Suprapubic skin (tissue), 4 donors: ENCODE measurements around the gene CR1L. TPM values are rescaled to one million over a fixed set of nuclear protein-coding genes. Genes with fewer than 3 reads are reported as not detected.
A peak's percentile ranks its signal among the peaks of the same experiment; 100 is the strongest.
"Not testable (repeated sequence)": the region's sequence is repeated elsewhere in the genome, so short reads cannot be mapped to it uniquely, and the experiment has no call there.

Experiments used
- DNase-seq, 2 donors: peaks; one replicate each; pipeline ENCODE4 v3.0.0-alpha.2; 2019; ENCODE audit warnings: low spot score in 2 of 2
- H3K27ac ChIP-seq: fragments of 200-600 bp; sonication (generic); one replicate; pipeline ENCODE4 v1.5.1; 2019
- H3K27me3 ChIP-seq: fragments of 200-600 bp; sonication (generic); one replicate; pipeline ENCODE4 v1.5.1; 2019
- H3K36me3 ChIP-seq: fragments of 200-600 bp; sonication (generic); one replicate; pipeline ENCODE4 v1.5.1; 2019
- H3K4me1 ChIP-seq: fragments of 200-600 bp; sonication (generic); one replicate; pipeline ENCODE4 v1.5.1; 2019
- H3K4me3 ChIP-seq: fragments of 200-600 bp; sonication (generic); one replicate; pipeline ENCODE4 v1.5.1; 2019; ENCODE audit warnings: mild to moderate bottlenecking
- H3K9me3 ChIP-seq: fragments of 200-600 bp; sonication (generic); one replicate; pipeline ENCODE4 v1.5.1; 2019
- CTCF ChIP-seq, 2 donors: fragments of 200-600 bp in 1 of 2; fragments of 450-650 bp in 1 of 2; sonication (generic) in 1 of 2; IDR thresholded peaks; one replicate each; pipeline ENCODE4 v1.5.1; 2016 to 2019; ENCODE audit warnings: antibody characterized with exemption in 2 of 2, mild to moderate bottlenecking in 1 of 2, moderate library complexity in 1 of 2
- EP300 ChIP-seq: sonication (generic); formaldehyde crosslinking; IDR thresholded peaks from one replicate; pipeline ENCODE4 v1.6.1; 2017; ENCODE audit warnings: antibody characterized with exemption
- POLR2A ChIP-seq, 2 donors: fragments of 450-650 bp; IDR thresholded peaks; one replicate each; pipeline ENCODE4 v1.6.1; 2017; ENCODE audit warnings: antibody characterized with exemption in 2 of 2, mild to moderate bottlenecking in 2 of 2, moderate library complexity in 2 of 2
- POLR2AphosphoS5 ChIP-seq, 3 donors: sonication (generic); formaldehyde crosslinking; IDR thresholded peaks; one replicate each; pipeline ENCODE4 v1.6.1; 2017; ENCODE audit warnings: antibody characterized with exemption in 3 of 3
- WGBS: methylation state at CpG from one replicate; pipeline ENCODE4 v1.1.5; 2018; 5-methylcytosine and 5-hydroxymethylcytosine counted together
- total RNA-seq, 4 donors: library from RNA; depleted of rRNA; stranded (reverse); fragments of >200 nt; gene quantifications; one replicate each; pipeline ENCODE4 v1.1.0, GENCODE V29; 2016

The CR1L gene
- total RNA-seq, 4 donors from 2014 or later = not detected

GRCh38 chr1:207658408-207658807, 13.5 kb downstream of the CR1L start:
- 81% methylated on average over 7 of the region's 7 CpGs for WGBS
- Histone ChIP-seq H3K27me3 (peaks cover 6% of the 10 kb centered on the region), H3K36me3 (no peaks in the 10 kb centered on the region), H3K4me1 (no peaks in the 10 kb centered on the region), H3K9me3 (no peaks in the 10 kb centered on the region), H3K27ac (no peak overlapping the region), H3K4me3 (no peak overlapping the region)
- no peak for DNase-seq
- no peak for TF ChIP-seq CTCF (IDR thresholded peaks at IDR 0.05)
- no peak for TF ChIP-seq POLR2AphosphoS5 (IDR thresholded peaks at IDR 0.05)
- no peak for TF ChIP-seq POLR2A (IDR thresholded peaks at IDR 0.05)
- TF ChIP-seq EP300 = no peak

GRCh38 chr1:207658904-207659485, 14.1 kb downstream of the CR1L start:
- no peak for DNase-seq
- Histone ChIP-seq H3K4me1 (no peaks in the 10 kb centered on the region), H3K27ac (no peak overlapping the region), H3K36me3 (no peaks in the 10 kb centered on the region), H3K27me3 (peaks cover 6% of the 10 kb centered on the region), H3K4me3 (no peak overlapping the region), H3K9me3 (no peaks in the 10 kb centered on the region)
- WGBS = 85% methylated on average over 9 of the region's 9 CpGs
- TF ChIP-seq POLR2A (IDR thresholded peaks at IDR 0.05) (no peak), EP300 (no peak), POLR2AphosphoS5 (IDR thresholded peaks at IDR 0.05) (no peak), CTCF (IDR thresholded peaks at IDR 0.05) (no peak)

GRCh38 chr1:207659545-207660153, 14.7 kb downstream of the CR1L start:
- no peak for DNase-seq
- H3K27me3 ChIP-seq = peaks cover 6% of the 10 kb centered on the region
- H3K9me3 ChIP-seq = no peaks in the 10 kb centered on the region
- H3K27ac ChIP-seq = no peak overlapping the region
- H3K4me1 ChIP-seq = no peaks in the 10 kb centered on the region
- TF ChIP-seq POLR2AphosphoS5 (IDR thresholded peaks at IDR 0.05) = no peak
- no peak for TF ChIP-seq EP300
- TF ChIP-seq POLR2A (IDR thresholded peaks at IDR 0.05) = no peak
- WGBS = 59% methylated on average over 7 of the region's 10 CpGs
- no peak overlapping the region for H3K4me3 ChIP-seq
- no peaks in the 10 kb centered on the region for H3K36me3 ChIP-seq

GRCh38 chr1:207661420-207661819, 16.5 kb downstream of the CR1L start:
- WGBS = 89% methylated on average over 2 of the region's 2 CpGs
- H3K27me3 ChIP-seq = peaks cover 22% of the 10 kb centered on the region
- not testable (repeated sequence) for H3K36me3 ChIP-seq, H3K27ac ChIP-seq, H3K9me3 ChIP-seq, DNase-seq, H3K4me3 ChIP-seq, H3K4me1 ChIP-seq

- Histone ChIP-seq H3K27ac (no peak overlapping the region), H3K9me3 (no peaks in the 10 kb centered on the region), H3K4me3 (no peak overlapping the region), H3K27me3 (peaks cover 56% of the 10 kb centered on the region), H3K4me1 (peaks cover 10% of the 10 kb centered on the region), H3K36me3 (no peaks in the 10 kb centered on the region)
- no peak for DNase-seq
- TF ChIP-seq POLR2AphosphoS5 (IDR thresholded peaks at IDR 0.05) (no peak), CTCF (IDR thresholded peaks at IDR 0.05) (no peak), EP300 (no peak), POLR2A (IDR thresholded peaks at IDR 0.05) (no peak)
- WGBS = 100% methylated on average over 1 of the region's 1 CpG
Measured at GRCh38 chr1:207666342-207666741, 21.4 kb downstream of the CR1L start.

- Histone ChIP-seq H3K27me3 (peaks cover 74% of the 10 kb centered on the region), H3K4me3 (peak overlapping the region; percentile 31), H3K9me3 (no peaks in the 10 kb centered on the region), H3K27ac (no peak overlapping the region), H3K4me1 (peaks cover 10% of the 10 kb centered on the region), H3K36me3 (no peaks in the 10 kb centered on the region)
- WGBS = 13% methylated on average over 9 of the region's 44 CpGs
- no peak for DNase-seq
- TF ChIP-seq POLR2A (IDR thresholded peaks at IDR 0.05) = no peak
Measured at GRCh38 chr1:207669528-207670009, 24.6 kb downstream of the CR1L start.
